PFSK-1 (cell line): Measurements from ENCODE around the gene KCNMB2.

Experiments
- POLR2AphosphoS5 ChIP-seq: IDR thresholded peaks from 2 replicates; pipeline ENCODE4 v1.6.1; 2012; ENCODE audit warnings: low read depth, mild to moderate bottlenecking, control low read depth, low read length, moderate library complexity
- TAF1 ChIP-seq: IDR thresholded peaks from 2 replicates; pipeline ENCODE4 v1.6.1; 2012; ENCODE audit warnings: low read length, control low read depth, borderline replicate concordance; ENCODE audit not compliant: insufficient read depth
- TF ChIP-seq, protein P1 (sequence below), 2 experiments: IDR thresholded peaks; 2 replicates each; pipeline versions ENCODE4 v1.6.1 to v1.8.0; 2011 to 2012; ENCODE audit warnings: low read depth in 2 of 2, low read length in 2 of 2, control low read depth in 1 of 2, inconsistent platforms in 1 of 2, mild to moderate bottlenecking in 1 of 2, moderate library complexity in 1 of 2; ENCODE audit not compliant: insufficient read depth in 1 of 2

- TF ChIP-seq TAF1, result no peak
- TF ChIP-seq, protein P1, sequence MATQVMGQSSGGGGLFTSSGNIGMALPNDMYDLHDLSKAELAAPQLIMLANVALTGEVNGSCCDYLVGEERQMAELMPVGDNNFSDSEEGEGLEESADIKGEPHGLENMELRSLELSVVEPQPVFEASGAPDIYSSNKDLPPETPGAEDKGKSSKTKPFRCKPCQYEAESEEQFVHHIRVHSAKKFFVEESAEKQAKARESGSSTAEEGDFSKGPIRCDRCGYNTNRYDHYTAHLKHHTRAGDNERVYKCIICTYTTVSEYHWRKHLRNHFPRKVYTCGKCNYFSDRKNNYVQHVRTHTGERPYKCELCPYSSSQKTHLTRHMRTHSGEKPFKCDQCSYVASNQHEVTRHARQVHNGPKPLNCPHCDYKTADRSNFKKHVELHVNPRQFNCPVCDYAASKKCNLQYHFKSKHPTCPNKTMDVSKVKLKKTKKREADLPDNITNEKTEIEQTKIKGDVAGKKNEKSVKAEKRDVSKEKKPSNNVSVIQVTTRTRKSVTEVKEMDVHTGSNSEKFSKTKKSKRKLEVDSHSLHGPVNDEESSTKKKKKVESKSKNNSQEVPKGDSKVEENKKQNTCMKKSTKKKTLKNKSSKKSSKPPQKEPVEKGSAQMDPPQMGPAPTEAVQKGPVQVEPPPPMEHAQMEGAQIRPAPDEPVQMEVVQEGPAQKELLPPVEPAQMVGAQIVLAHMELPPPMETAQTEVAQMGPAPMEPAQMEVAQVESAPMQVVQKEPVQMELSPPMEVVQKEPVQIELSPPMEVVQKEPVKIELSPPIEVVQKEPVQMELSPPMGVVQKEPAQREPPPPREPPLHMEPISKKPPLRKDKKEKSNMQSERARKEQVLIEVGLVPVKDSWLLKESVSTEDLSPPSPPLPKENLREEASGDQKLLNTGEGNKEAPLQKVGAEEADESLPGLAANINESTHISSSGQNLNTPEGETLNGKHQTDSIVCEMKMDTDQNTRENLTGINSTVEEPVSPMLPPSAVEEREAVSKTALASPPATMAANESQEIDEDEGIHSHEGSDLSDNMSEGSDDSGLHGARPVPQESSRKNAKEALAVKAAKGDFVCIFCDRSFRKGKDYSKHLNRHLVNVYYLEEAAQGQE (IDR thresholded peaks at IDR 0.05; ENCODE audit: insufficient read depth in 1 of 2, low read depth in 2 of 2, low read length in 2 of 2), result no peak
- no peak for TF ChIP-seq POLR2AphosphoS5
Measured at GRCh38 chr3:178850450-178851190, 314.4 kb downstream of the KCNMB2 start.
